ENCODE measurements around the gene INSL3.
A peak's percentile ranks its signal among the peaks of the same experiment; 100 is the strongest.
"Not testable (repeated sequence)": the region's sequence is repeated elsewhere in the genome, so short reads cannot be mapped to it uniquely, and the experiment has no call there.

The INSL3 gene

DNA sequence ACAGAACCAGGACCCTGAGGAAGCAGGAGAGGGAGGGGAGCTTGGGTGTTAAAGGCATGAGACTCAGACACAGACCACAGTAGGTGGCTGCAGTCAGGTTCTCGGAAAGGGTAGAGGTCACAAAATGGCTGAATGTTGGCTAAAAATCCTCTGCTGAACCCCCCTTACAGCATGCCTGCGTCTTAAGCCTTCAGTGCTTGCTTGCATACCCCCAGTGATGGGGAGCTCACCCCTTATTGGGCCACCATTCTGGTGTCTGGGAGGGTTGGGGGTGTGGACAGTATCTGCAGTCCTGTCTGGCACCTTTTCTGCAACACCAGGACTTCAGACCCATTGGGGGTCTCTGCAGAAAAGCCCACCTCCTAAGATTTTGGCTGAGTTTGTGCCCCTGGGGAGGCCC is 40.5 kb downstream of the INSL3 start:
- no peak for DNase-seq

- DNase-seq: no peak
Observed at GRCh38 chr19:17778968-17779929, 42.1 kb downstream of the INSL3 start.

DNA sequence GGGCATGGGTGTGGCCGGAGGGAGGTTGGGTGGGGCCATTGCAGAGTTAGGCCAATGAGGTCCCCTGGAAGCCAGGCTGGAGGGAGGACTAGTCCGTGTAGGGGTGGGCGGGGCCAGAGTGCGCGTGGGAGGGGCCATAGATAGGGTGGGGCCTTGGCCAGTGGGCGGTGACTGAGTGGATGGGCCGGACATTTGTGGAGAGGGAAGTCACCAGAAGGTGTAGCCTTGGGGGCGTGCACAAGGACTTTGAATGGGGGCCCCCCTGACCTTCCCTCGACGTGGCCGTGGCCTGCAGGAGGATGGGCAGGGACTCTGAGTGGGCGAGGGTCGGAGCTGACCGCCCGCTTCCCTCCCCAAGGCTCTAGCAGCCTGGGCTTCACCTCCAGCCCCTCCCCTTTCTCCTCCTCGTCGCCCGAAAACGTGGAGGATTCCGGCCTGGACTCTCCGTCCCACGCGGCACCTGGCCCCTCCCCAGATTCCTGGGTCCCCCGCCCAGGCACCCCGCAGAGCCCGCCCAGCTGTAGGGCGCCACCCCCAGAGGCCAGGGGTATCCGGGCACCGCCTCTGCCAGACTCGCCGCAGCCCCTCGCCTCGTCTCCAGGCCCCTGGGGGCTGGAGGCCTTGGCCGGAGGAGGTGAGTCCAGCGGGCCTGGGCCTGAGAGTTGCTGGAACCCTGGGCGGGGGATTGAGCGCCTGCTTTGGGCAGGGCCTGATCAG is 42.9 kb downstream of the INSL3 start:
- DNase-seq: no peak

DNA sequence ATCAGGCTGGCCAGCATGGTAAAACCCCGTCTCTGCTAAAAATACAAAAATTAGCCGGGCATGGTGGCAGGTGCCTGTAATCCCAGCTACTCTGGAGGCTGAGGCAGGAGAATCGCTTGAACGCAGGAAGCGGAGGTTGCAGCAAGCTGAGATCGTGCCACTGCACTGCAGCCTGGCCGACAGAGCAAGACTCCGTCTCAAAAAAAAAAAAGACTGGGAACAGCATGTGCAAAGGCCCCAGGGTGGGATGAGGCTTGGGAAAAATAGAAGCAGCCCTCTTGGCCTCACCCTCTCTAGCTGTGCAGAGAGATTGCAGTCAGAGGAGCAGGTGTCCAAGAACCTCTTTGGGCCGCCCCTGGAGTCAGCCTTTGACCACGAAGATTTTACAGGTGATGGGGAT is 43.5 kb downstream of the INSL3 start:
- DNase-seq: not testable (repeated sequence)

DNA sequence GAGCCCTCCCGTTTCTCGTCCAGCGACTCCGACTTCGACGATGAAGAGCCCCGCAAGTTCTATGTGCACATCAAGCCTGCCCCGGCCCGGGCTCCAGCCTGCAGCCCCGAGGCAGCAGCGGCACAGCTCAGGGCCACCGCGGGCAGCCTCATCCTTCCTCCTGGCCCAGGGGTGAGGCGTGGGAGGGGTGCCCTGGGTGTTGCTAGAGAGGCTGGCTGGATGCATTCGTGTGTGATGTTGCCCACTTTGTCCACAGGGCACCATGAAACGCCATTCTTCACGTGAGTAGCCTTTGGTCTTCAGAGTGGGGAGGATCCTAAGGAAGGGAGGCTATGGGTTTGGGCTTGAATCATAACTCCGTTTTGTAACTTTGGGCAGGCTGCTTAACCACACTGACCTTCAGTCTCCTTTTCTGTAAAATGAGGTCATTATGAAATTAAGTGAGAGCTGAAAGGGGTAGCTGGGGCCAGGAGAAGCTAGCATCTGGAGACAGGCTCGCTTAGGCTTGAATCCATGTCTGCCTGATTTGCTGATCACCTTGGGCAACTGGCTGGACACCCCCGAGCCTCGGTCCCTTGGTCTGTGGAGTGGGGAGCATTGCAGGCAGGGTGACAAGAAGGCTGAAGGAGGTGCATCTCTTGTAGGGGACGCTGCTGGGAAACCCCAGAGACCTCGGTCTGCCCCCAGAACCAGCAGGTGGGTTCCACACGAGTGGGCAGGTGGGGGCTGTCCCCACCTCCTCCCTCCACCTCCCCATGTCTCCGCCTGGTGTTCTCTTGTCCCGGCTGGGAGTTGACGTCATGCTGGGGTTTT is 45.1 kb downstream of the INSL3 start:
- no peak for DNase-seq

DNA sequence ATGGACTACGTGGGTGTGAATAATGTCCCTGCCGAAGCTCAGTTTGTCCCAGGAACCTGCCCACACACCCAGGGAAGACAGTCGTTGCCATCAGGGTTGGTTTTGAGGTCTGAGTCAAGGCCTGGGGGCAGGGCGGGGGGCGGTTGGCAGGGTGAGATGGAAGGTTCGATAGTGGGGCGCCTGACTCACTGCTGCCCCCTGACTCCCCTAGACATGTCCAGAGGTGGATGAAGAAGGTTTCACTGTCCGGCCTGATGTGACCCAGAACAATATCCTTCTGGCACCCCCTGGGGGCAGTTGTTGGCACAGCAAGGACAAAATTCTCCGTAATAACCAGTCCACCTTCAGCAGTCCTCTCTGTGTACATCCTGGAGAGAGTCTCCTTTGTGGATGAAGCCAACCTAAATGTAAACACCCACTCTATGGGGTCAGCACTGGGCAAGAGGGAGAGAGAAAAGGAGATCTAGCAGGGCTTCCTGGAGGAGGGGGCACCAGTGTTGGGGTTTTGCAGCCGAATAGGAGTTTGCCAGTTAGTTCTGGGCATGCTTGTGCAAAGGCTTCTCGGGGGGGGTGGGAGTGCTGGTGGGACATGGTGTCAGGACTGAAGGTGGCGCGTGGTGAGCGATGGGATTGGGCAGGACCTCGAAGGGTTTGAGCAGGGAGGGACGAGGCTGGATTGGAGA is 45.9 kb downstream of the INSL3 start:
- no peak for DNase-seq

DNA sequence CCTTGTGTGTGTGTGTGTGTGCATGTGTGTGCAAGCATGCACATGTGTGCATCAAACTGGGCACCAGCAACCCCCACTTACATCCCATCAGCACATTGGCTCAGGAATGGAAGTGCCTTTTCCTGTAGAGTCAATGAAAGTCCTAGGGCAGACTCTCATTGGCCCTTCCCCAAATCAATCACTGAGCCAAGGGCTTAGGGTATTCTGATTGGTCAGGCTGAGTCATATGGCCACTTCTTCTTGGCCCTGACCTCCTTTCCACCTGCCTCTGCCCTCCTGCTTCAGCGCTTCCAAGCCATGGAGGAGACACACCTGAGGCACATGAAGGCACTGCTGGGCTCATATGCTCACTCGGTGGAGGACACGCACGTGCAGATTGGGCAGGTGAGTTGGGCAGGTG is 49.1 kb downstream of the INSL3 start:
- no peak for DNase-seq

GRCh38 chr19:17770613-17771012 is 50.7 kb downstream of the INSL3 start:
- DNase-seq: no peak

GRCh38 chr19:17767559-17767958 is 53.8 kb downstream of the INSL3 start:
- DNase-seq: no peak

DNA sequence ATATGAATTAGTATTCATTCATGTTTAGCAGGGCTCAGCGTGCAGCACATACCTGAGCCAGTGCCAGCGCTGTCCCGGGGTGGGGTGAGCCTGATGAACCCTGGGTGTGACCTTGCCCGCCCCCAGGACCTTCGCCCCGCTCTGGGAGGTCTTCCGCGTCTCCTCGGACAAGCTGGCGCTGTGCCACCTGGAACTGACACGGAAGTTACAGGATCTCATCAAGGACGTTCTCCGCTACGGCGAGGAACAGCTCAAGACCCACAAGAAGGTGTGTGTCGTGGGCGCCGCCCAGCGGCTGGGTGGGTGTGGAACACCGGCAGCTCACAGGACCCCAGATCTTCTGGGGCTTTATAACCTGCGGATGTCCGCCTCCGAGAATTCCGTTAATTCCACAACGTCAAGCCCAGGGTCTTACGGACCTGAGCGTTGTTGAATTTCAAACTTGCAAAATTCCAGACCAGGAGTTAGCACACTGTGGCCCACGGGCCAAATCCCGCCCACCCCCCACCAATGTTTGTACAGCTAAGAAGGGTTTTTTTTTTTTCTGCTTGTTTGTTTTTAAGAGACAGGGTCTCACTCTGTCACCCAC is 54.7 kb downstream of the INSL3 start:
- DNase-seq: peak; percentile 42
